HG03139 (cell line): ENCODE results near the gene GPHN.
"Not testable (repeated sequence)": the region's sequence is repeated elsewhere in the genome, so short reads cannot be mapped to it uniquely, and the experiment has no call there.

Experiments used
- ATAC-seq: cut with Tn5 transposase; IDR thresholded peaks from one replicate; pipeline ENCODE4 v1.9.1; 2021; ENCODE audit not compliant: unreplicated experiment

GPHN gene

GRCh38 chr14:66501592-66501991, 6.4 kb upstream of the GPHN start:
- no peak for ATAC-seq

- not testable (repeated sequence) for ATAC-seq
These were observed 5.1 kb upstream of the GPHN start for GRCh38 chr14:66502836-66503235.

GRCh38 chr14:66503532-66503931, 4.4 kb upstream of the GPHN start:
- no peak for ATAC-seq

- no peak for ATAC-seq
These were observed 696 bp upstream of the GPHN start for GRCh38 chr14:66507181-66507721.

- ATAC-seq, result no peak
These were observed 549 bp downstream of the GPHN start for GRCh38 chr14:66508547-66508845.

- no peak for ATAC-seq
These were observed 1.1 kb downstream of the GPHN start for GRCh38 chr14:66508846-66509621.

- ATAC-seq, result no peak
These were observed 1.9 kb downstream of the GPHN start for GRCh38 chr14:66509874-66510273.

GRCh38 chr14:66511849-66512248, 3.9 kb downstream of the GPHN start:
- no peak for ATAC-seq

- no peak for ATAC-seq
These were observed 6.3 kb downstream of the GPHN start for GRCh38 chr14:66514213-66514612.

- ATAC-seq, result no peak
These were observed 22.6 kb downstream of the GPHN start for GRCh38 chr14:66530526-66530925.

GRCh38 chr14:66539034-66539433, 31.1 kb downstream of the GPHN start:
- ATAC-seq, result no peak

GRCh38 chr14:66540038-66540437, 32.1 kb downstream of the GPHN start:
- ATAC-seq, result no peak

- ATAC-seq, result no peak
These were observed 33.7 kb downstream of the GPHN start for GRCh38 chr14:66541627-66542026.

- ATAC-seq, result no peak
These were observed 36.0 kb downstream of the GPHN start for GRCh38 chr14:66543996-66544395.

GRCh38 chr14:66545191-66545590, 37.2 kb downstream of the GPHN start:
- not testable (repeated sequence) for ATAC-seq

- ATAC-seq, result not testable (repeated sequence)
These were observed 37.8 kb downstream of the GPHN start for GRCh38 chr14:66545751-66546150.

- no peak for ATAC-seq
These were observed 55.8 kb downstream of the GPHN start for GRCh38 chr14:66563731-66564130.

GRCh38 chr14:66568220-66568619, 60.3 kb downstream of the GPHN start:
- ATAC-seq, result no peak

- no peak for ATAC-seq
These were observed 64.9 kb downstream of the GPHN start for GRCh38 chr14:66572826-66573225.

- no peak for ATAC-seq
These were observed 67.1 kb downstream of the GPHN start for GRCh38 chr14:66575014-66575413.

- ATAC-seq, result no peak
These were observed 68.0 kb downstream of the GPHN start for GRCh38 chr14:66575939-66576338.

GRCh38 chr14:66587753-66588152, 79.8 kb downstream of the GPHN start:
- not testable (repeated sequence) for ATAC-seq

GRCh38 chr14:66595394-66595793, 87.4 kb downstream of the GPHN start:
- no peak for ATAC-seq
